ENCODE measurements around the gene RALGPS2.

- TF ChIP-seq POLR2AphosphoS5 (IDR thresholded peaks at IDR 0.05; ENCODE audit: borderline replicate concordance, low read depth, low read length): no peak
- TF ChIP-seq EZH2 (IDR thresholded peaks at IDR 0.05): no peak
Observed at GRCh38 chr1:178740491-178740890, 15.4 kb downstream of the RALGPS2 start.

Data from SK-N-MC (cell line).